Measurements from ENCODE around the gene UACA.

Gene UACA

DNA sequence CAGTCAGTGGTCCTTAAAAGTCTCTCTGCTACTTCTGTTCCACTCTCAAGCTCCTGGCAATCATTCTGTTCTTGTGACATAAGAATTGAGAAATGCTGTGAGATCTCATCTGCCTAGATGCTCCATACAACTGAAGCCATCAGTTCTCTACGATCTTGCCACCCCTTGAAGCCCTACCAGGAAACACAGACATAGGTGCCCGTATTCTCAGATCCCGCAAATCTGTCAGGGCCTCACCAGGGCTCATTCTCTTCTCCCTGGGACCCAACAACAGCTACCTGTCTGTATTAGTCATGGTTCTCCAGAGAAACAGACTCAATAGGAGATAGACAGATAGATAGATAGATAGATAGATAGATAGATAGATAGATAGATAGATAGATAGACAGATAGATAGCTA is 149.1 kb downstream of the UACA start:
- no peak overlapping the region for H3K4me3 ChIP-seq
- H3K27ac ChIP-seq = no peak overlapping the region

DNA sequence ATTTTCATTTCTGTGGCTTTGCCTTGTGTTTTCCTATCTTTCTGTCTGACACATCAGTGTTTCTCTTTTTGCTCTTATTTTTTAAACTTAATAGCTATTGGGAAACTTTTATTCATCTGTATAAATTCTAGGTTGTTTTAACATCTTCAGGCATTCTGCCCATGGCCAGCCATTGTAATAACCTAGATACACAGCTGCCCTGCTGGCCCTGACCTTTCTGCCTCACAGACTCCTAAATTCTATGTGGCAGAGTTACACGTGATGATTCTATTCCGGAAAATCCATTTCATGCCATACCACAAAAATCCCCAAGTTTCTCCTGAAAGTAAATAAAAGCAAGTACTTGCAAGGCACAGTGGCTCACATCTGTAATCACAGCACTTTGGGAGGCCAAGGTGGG is 150.1 kb downstream of the UACA start:
- Histone ChIP-seq H3K27ac (no peak overlapping the region), H3K4me3 (no peak overlapping the region)

- no peak overlapping the region for H3K4me3 ChIP-seq
- H3K27ac ChIP-seq = no peak overlapping the region
Observed at GRCh38 chr15:70611286-70611685, 152.1 kb downstream of the UACA start.

DNA sequence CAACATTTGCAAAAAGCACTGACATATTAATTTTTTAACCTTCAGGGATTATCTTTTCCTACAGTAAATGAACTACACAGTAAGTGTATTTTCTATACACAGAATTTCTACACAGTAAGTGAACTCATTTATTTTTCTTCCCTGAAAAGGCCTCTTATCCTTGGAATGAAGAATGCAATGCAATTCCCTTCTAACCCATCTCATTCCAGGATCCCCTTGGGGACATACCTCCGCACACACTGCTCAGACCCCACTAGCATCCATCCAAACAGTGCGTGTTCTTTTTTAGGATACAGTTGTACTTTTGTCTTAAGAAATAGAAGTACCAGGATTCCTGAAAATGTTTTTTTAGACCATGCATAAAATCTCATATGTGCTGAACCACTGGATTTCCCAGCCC is 152.8 kb downstream of the UACA start:
- Histone ChIP-seq H3K27ac (no peak overlapping the region), H3K4me3 (no peak overlapping the region)

DNA sequence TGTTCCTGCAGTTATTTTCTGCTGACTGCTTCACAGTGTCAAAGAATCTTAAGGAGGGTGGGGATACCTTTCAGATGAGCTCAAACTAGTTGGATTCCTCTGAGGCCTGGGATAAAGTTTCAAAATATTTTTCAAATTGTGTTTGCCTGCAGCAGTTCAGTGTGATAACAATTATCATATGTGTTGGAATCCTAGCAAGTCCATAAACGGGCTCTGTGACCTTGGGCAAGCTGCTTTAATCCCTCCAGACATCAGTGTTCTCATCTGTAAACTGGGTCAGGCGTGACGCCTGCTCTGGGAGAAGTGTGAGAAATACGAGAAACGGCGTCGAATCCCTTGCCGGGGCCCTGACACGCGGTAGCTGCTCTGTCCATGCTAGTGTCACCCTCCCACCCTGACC is 153.5 kb downstream of the UACA start:
- H3K27ac ChIP-seq = no peak overlapping the region
- H3K4me3 ChIP-seq = no peak overlapping the region

DNA sequence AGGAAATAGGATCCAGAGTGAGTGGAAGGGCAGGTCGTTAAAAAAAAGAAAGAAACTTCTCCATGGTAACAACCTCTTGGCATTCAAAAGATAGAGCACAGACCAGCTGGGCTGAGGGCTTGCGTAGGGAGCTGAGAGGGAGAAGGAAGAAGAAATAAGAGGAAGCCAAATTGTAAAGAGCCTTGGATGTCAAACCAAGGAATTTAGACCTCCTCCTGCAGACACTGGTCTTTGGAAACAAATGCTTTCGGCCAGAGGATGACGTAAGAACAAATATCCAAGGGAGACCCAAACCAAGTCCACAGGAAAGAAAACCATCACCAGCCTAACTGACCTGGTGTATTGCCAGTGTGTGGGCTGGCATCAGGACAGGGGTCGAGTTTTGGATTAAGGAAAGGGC is 155.2 kb downstream of the UACA start:
- Histone ChIP-seq H3K4me3 (no peak overlapping the region), H3K27ac (no peak overlapping the region)

- Histone ChIP-seq H3K4me3 (no peak overlapping the region), H3K27ac (peak overlapping the region in 2 of 21 experiments; percentile 5 to 13)
Observed at GRCh38 chr15:70605606-70606410, 157.6 kb downstream of the UACA start.

GRCh38 chr15:70604666-70605315 is 158.6 kb downstream of the UACA start:
- Histone ChIP-seq H3K4me3 (no peak overlapping the region), H3K27ac (peak overlapping the region in 3 of 21 experiments; percentile 5 to 39 (median 10))
